Measurements from ENCODE around the gene SLC35C1.

DNA sequence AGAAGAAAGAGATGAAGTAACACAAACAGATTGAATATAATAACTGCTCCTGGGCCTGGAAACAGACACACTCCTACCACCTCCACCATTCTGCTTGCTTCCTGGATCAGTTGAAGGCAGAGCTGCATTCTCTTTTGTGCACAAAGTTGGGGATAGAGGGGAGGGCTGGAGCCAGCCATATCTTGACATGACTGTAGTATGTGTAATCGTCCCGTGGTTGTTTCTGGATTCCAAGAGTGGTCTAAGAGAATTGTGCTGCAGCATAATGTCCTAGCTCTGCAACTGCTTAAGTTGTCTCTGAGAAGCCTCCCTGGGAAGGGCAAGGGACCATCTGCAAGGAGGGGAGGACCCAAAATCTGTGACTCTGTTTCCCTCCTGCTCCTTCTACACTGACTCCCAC lies 45.5 kb downstream of the SLC35C1 start:
- TF ChIP-seq CTCF (IDR thresholded peaks at IDR 0.05) (no peak), POLR2A (IDR thresholded peaks at IDR 0.05) (no peak), EP300 (IDR thresholded peaks at IDR 0.05) (no peak)
